Kidney epithelial cell (primary cell): ENCODE data around the gene GFPT2. TPM values are rescaled to one million over a fixed set of nuclear protein-coding genes. Genes with fewer than 3 reads are reported as not detected.

ENCODE experiments used
- DNase-seq: peaks from one replicate; pipeline ENCODE4 v3.0.0-alpha.2; 2010; ENCODE audit warnings: low read depth
- H3K27me3 ChIP-seq: 2 replicates; pipeline ENCODE4 v1.6.0; 2011; ENCODE audit warnings: low read length; ENCODE audit not compliant: control insufficient read depth, insufficient read depth
- H3K36me3 ChIP-seq: 2 replicates; pipeline ENCODE4 v1.5.1; 2011; ENCODE audit warnings: low read length; ENCODE audit not compliant: control insufficient read depth, insufficient read depth
- H3K4me3 ChIP-seq: 2 replicates; pipeline ENCODE4 v1.5.1; 2011; ENCODE audit warnings: low read depth, mild to moderate bottlenecking, control low read depth, low read length
- total RNA-seq: library from RNA; depleted of rRNA; stranded (reverse); fragments of >200 nt; gene quantifications from 2 replicates; pipeline ENCODE4 v1.2.3, GENCODE V29; 2015
- TF ChIP-seq, protein P1 (sequence below): IDR thresholded peaks from 2 replicates; pipeline ENCODE4 v1.5.1; 2011; ENCODE audit warnings: mild to moderate bottlenecking, moderate library complexity, low read length, control low read depth, inconsistent platforms; ENCODE audit not compliant: insufficient read depth, poor library complexity, severe bottlenecking

The GFPT2 gene
- total RNA-seq, 1 donor from 2014 or later = 7.7 TPM

DNA sequence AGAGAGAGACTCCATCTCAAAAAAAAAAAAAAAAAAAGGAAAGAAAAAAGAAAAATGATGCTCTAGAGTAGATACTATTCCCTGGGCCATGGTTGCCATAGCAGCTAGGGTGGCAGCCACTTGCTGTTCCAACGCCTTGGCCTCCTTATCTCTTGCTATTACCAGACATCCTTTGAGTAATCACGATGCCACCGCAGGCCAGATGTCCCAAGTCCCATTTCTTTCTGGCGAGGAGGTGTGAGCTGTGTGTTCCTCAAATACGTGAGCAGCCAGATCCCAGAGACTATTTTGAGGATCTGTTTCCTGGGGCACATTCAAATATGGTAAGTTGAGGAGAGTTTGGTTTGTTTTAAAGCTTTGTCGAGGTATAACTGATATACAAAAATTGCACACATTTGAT, 23.4 kb upstream of the GFPT2 start:
- Histone ChIP-seq H3K27me3 (peaks cover under 1% of the 10 kb centered on the region), H3K4me3 (no peak overlapping the region), H3K36me3 (no peaks in the 10 kb centered on the region)
- no peak for DNase-seq
- TF ChIP-seq, protein P1, sequence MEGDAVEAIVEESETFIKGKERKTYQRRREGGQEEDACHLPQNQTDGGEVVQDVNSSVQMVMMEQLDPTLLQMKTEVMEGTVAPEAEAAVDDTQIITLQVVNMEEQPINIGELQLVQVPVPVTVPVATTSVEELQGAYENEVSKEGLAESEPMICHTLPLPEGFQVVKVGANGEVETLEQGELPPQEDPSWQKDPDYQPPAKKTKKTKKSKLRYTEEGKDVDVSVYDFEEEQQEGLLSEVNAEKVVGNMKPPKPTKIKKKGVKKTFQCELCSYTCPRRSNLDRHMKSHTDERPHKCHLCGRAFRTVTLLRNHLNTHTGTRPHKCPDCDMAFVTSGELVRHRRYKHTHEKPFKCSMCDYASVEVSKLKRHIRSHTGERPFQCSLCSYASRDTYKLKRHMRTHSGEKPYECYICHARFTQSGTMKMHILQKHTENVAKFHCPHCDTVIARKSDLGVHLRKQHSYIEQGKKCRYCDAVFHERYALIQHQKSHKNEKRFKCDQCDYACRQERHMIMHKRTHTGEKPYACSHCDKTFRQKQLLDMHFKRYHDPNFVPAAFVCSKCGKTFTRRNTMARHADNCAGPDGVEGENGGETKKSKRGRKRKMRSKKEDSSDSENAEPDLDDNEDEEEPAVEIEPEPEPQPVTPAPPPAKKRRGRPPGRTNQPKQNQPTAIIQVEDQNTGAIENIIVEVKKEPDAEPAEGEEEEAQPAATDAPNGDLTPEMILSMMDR = no peak

DNA sequence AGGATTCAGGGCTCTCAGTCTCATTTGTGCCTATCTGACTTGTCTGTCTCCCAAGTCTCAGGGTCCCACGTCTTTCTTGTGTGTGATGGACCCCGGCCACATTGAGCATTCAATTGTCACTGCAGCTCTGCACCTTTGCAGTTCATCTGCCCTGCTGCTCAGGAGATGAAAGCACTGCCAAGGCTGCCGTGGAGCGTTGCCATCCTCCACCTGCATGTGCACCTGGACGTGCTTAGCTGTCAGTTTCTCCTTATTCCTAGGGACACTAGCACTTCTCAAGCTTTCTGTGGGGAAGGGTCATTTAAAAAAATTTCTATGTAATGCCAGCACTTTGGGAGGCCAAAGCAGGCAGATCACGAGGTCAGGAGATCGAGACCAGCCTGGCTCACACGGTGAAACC, 22.8 kb upstream of the GFPT2 start:
- TF ChIP-seq, protein P1 = no peak
- no peak for DNase-seq

DNA sequence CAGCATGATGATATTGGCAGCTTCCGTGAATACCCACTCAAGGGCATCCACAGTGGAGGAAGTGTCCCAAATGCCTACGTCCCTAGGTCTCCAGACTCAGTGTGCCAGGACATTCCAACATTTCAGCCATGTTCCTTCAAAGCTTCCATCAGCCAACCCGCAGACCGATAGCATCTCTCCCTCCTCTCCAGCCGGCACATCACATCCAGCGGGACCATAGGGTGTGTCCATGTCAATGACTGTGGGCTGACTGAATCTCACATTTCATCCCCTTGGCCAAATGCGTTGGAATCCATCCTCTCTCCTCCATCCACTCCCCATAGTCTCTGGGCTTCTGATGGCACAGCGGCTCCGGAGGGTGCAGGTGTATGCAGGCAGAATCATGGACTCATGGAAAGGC, 22.2 kb upstream of the GFPT2 start:
- DNase-seq = no peak
- Histone ChIP-seq H3K27me3 (no peaks in the 10 kb centered on the region), H3K4me3 (no peak overlapping the region), H3K36me3 (no peaks in the 10 kb centered on the region)
- TF ChIP-seq, protein P1 = no peak

More for the DNA sequence above, 22.8 kb upstream of the GFPT2 start:
- no peaks in the 10 kb centered on the region for H3K27me3 ChIP-seq
- no peak overlapping the region for H3K4me3 ChIP-seq
- H3K36me3 ChIP-seq = no peaks in the 10 kb centered on the region

DNA sequence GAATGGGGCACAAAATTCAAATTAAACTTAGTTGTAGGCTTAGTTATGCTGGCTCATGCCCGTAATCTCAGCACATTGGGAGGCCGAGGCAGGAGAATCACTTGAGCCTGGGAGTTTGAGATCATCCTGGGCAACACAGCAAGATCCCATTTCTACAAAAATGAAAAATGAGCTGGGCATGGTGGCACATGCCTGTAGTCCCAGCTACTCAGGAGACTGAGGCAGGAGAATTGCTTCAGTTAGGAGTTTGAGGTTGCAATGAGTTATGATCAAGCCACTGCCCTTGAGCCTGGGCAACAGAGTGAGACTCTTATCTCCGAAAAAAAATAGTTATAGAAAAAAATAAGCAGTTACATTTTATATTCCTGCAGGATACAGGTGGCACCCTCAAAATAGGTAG, 20.7 kb upstream of the GFPT2 start:
- TF ChIP-seq, protein P1 = no peak
- no peak for DNase-seq
- no peaks in the 10 kb centered on the region for H3K36me3 ChIP-seq
- H3K4me3 ChIP-seq = no peak overlapping the region
- no peaks in the 10 kb centered on the region for H3K27me3 ChIP-seq

DNA sequence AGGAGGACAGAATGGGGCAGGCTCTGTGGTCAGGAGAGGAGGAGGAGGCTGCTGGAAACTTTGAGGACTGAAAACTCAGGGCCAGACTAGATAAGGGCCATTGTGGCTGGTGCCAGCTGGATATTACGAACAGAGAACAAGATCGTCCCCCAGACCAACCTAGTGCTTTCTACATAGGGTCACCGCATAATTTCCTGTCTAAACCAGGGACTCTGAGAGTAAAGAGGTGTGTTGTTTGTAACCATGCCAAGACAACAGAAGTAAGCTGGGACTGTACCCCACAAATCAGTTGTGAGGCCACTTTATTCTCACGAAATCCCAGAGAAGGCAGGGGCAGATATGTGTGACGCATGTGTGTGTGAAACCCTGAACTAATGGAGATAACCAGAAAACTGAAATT, 20.3 kb upstream of the GFPT2 start:
- Histone ChIP-seq H3K4me3 (no peak overlapping the region), H3K27me3 (no peaks in the 10 kb centered on the region), H3K36me3 (no peaks in the 10 kb centered on the region)
- DNase-seq = no peak
- TF ChIP-seq, protein P1 = no peak

DNA sequence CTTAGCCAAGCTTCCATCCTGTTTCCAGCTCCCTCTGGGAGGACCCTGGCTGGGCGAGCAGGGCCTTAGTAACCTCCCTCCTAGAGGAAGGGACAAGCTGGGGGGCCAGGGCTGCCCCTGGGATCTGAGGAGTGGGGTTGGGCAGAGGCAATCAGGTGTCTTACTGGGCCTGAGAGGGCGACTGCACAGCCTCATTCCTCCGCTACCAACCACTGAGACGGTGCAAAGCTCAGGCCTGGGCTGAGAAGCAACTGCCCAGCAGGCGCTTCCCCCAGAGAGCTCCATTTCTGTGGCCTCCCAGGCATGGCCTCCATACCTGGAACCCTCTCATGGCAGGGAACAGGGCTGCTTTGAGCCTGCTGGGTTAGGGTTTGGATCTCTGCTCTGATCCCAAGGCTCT, 18.8 kb upstream of the GFPT2 start:
- H3K27me3 ChIP-seq = no peaks in the 10 kb centered on the region
- TF ChIP-seq, protein P1 = no peak

More for the DNA sequence above, 18.8 kb upstream of the GFPT2 start:
- no peak overlapping the region for H3K4me3 ChIP-seq
- no peaks in the 10 kb centered on the region for H3K36me3 ChIP-seq
- no peak for DNase-seq
